ENCODE measurements around the gene WIZ. TPM values are rescaled to one million over a fixed set of nuclear protein-coding genes. Genes with fewer than 3 reads are reported as not detected.

Gene WIZ
- total RNA-seq, 1 donor from 2014 or later: 2.4 TPM

DNA sequence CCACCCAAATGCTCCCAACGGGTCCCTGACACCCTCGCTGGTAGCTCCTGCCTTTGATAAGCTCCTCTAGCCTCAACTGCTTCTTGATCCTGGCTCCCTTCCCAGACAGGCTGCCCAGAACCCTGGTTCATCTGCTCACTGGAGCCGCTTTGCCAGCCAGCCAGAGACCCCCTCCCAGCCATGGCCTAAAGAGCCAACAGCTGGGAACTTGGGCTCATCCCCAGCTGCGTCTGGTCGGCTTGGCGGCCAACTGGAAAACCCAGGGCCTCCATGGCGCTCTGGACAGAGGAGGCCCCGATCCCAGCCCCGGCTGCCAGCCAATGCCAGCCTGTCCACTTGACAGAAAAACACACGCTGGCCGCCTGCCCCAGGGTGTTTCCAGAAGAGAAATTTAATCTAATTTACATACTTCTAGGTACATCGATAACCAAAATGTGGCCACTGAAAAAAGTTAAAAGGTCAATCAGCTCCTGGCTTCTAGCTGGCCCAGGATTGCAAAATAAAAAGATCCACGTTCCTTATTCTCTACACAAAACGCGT lies 28.0 kb downstream of the WIZ start:
- H3K36me3 ChIP-seq (ENCODE audit: control insufficient read depth, insufficient read depth, low read length): peaks cover 24% of the 10 kb centered on the region
- TF ChIP-seq, protein P1, sequence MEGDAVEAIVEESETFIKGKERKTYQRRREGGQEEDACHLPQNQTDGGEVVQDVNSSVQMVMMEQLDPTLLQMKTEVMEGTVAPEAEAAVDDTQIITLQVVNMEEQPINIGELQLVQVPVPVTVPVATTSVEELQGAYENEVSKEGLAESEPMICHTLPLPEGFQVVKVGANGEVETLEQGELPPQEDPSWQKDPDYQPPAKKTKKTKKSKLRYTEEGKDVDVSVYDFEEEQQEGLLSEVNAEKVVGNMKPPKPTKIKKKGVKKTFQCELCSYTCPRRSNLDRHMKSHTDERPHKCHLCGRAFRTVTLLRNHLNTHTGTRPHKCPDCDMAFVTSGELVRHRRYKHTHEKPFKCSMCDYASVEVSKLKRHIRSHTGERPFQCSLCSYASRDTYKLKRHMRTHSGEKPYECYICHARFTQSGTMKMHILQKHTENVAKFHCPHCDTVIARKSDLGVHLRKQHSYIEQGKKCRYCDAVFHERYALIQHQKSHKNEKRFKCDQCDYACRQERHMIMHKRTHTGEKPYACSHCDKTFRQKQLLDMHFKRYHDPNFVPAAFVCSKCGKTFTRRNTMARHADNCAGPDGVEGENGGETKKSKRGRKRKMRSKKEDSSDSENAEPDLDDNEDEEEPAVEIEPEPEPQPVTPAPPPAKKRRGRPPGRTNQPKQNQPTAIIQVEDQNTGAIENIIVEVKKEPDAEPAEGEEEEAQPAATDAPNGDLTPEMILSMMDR (IDR thresholded peaks at IDR 0.05; ENCODE audit: insufficient read depth, low read length, severe bottlenecking): no peak
- H3K4me3 ChIP-seq (ENCODE audit: low read depth, low read length): no peak overlapping the region
- DNase-seq (ENCODE audit: low read depth) (no peak), FAIRE-seq (no peak)
- H3K27me3 ChIP-seq (ENCODE audit: control insufficient read depth, insufficient read depth, low read length): no peaks in the 10 kb centered on the region

DNA sequence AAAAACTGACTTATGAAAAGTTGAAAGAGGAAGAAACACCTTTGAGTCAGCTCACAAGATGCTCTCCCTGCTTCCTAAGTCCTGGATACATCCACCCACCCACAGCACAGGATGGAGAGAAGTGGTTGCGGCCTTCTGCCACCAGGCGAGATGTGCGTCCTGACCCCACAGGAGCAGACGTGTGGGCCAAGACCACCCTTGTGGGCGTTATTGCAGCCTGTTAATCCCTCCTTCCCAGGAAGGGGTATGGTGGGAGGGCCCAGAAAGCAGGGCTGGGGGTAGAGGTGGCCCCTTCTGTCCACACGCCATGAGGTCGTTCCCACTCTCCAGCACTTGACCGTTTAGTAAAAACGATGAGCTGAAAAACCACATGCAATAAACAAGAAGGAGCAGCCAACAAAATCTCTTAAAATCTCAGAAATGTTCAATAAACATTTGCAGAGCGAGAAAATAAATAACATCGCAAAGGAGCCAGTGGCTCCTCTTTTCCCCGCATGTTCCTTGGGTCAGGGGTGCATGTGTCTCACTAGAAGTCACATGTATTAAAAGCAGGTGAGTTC lies 28.5 kb downstream of the WIZ start:
- H3K36me3 ChIP-seq (ENCODE audit: control insufficient read depth, insufficient read depth, low read length): peaks cover 24% of the 10 kb centered on the region
- TF ChIP-seq, protein P1 (IDR thresholded peaks at IDR 0.05; ENCODE audit: insufficient read depth, low read length, severe bottlenecking): no peak
- FAIRE-seq: no peak

DNA sequence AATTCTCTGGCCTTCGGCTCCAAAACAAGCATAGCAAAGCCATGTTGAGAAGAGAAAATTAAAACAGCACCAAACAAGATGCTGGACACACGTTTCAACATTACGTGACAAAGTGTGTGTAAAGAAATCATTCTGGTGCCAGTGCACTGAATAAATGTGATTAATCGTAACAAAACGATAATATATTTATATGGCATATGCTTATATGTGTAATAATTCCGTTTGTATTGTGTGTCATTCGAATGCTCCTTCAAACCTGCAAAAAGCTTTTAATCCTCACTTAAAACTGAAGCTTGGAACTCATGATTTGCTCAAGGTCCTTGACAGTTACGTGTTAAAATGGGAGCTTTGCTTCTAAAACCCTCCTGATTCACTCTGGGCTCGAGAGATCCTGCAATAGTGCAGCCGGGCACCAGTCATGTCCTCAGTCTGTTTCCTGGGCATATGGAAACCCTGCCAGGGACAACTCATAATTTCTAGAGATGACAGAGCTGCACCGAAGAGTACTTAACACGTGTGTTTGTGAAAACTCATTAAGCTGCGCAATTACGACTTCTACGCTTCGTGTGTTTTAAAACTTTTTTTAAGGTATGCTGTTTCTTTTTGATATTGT lies 30.2 kb downstream of the WIZ start:
- FAIRE-seq (no peak), DNase-seq (ENCODE audit: low read depth) (peak; percentile 26)
- TF ChIP-seq, protein P1 (IDR thresholded peaks at IDR 0.05; ENCODE audit: insufficient read depth, low read length, severe bottlenecking): no peak
- Histone ChIP-seq H3K36me3 (ENCODE audit: control insufficient read depth, insufficient read depth, low read length) (peaks cover 16% of the 10 kb centered on the region), H3K4me3 (ENCODE audit: low read depth, low read length) (peak overlapping the region; percentile 50), H3K27me3 (ENCODE audit: control insufficient read depth, insufficient read depth, low read length) (no peaks in the 10 kb centered on the region)

More for the DNA sequence above, 28.5 kb downstream of the WIZ start:
- no peaks in the 10 kb centered on the region for H3K27me3 ChIP-seq (ENCODE audit: control insufficient read depth, insufficient read depth, low read length)
- no peak for DNase-seq (ENCODE audit: low read depth)
- no peak overlapping the region for H3K4me3 ChIP-seq (ENCODE audit: low read depth, low read length)

DNA sequence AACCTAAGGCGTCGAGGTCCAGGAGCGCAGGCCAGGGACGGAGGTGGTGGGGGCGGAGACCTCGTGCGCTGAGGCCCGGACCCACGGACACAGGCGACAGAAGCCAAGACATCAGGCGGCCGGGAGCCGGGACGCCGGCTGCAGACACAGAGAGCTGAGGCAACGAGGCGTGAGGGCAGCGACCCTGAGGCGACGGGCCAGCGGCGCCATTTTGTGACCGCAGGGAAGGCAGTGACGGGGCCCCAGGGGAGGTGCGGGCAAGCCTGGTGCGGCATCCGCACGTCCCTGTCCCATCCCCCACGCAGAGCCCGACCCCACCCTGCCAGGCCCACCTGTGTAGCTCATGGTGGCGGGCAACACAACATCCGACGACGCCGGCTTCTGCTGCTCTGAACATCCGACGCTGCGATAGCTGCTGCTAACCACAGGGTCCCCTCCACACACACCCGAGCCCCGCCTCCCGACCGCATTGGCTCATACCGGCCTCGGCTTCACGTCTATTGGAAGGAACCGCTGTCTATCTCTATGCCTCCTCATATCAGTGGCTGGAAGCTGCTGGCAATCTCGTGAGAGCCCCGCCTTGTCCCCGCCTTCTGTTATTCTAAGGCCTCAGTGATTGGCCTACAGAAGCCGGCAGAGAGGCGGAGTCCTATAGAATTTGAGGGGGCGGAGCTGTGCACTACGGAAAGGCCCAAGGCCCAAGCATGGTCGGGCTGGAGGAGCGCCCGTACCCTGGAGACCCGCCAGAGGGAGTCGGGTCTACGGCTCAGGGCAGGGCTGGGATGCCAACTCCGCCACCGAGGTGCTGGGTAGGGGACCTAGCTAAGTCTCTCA lies 31.0 kb downstream of the WIZ start, which contains the start of gene AKAP8L:
Gene AKAP8L (minus strand): TSS at position 410 of the 834 bp plus-strand sequence. CDS start 65 bp downstream, at position 345.
- FAIRE-seq: no peak

DNA sequence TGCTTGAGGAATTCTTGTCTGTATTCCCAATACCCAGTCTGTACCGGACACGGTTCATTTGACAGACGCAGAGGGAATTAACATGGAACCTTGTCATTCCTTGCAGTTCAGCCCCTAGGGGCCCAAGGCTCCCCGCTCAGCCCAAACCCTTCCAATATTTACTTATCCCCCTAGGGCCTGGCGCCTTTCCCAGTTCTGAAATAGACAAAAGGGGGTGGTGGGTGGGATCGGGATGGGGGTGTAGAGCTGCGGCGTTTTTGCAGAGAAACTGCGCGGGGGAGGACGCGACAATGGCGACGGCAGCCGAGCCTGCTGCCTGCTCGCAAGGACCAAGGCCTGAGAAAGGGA lies 31.6 kb downstream of the WIZ start:
- peak; percentile 8 for DNase-seq (ENCODE audit: low read depth)
- H3K36me3 ChIP-seq (ENCODE audit: control insufficient read depth, insufficient read depth, low read length): peaks cover 5% of the 10 kb centered on the region

More for the DNA sequence above, 31.0 kb downstream of the WIZ start, which contains the start of gene AKAP8L:
- peak; percentile 99 for DNase-seq (ENCODE audit: low read depth)
- H3K36me3 ChIP-seq (ENCODE audit: control insufficient read depth, insufficient read depth, low read length): peaks cover 9% of the 10 kb centered on the region
- no peaks in the 10 kb centered on the region for H3K27me3 ChIP-seq (ENCODE audit: control insufficient read depth, insufficient read depth, low read length)
- TF ChIP-seq, protein P1 (IDR thresholded peaks at IDR 0.05; ENCODE audit: insufficient read depth, low read length, severe bottlenecking): peak; percentile 75
- peak within 1 kb of the TSS; percentile 69 for H3K4me3 ChIP-seq (ENCODE audit: low read depth, low read length)

More for the DNA sequence above, 31.6 kb downstream of the WIZ start:
- TF ChIP-seq, protein P1 (IDR thresholded peaks at IDR 0.05; ENCODE audit: insufficient read depth, low read length, severe bottlenecking): no peak
- FAIRE-seq: no peak
- peak overlapping the region; percentile 69 for H3K4me3 ChIP-seq (ENCODE audit: low read depth, low read length)
- no peaks in the 10 kb centered on the region for H3K27me3 ChIP-seq (ENCODE audit: control insufficient read depth, insufficient read depth, low read length)

All from bronchial epithelial cell (primary cell).